ENCODE results near the gene EHMT1.

The EHMT1 gene

DNA sequence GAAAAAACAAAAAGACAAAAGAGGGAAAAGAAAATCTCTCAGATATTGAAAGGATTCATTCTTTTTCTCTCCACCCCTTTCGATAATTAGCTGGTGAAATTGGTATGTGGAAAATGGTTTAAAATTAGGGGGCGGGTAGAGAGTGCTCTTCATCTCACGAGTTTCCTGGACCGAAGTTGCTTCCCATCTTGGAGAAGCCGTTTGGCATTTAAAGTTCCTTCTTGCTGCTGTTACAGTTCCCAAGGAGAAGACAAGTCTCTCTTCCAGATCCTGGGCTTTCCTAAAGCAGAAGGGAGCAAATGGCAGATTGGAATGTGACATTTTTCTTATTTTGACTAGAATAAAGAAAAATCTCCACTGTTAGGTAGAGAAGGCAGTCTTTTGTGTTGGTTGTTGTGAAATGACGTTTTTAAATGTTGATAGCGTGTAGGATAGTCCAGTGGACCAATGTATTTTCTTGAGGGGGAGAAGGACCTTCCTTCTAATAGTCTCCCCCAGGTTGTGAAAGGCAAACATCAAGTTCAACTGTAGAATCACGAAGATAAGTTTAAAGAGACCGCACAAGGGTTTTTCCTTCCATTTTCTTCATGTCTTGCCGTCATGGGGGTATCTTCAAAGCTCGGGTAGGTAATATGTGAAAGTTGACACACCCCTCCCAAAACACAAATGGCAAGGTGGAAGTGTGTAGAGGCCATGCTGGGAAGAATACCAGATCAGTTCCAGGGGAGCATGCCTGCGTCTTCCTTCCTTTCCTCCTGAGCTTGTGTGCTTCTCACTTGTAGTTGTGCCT lies 77.5 kb downstream of the EHMT1 start:
- TF ChIP-seq ZNF274 (IDR thresholded peaks at IDR 0.05; ENCODE audit: low read depth, low read length), result no peak
- no peak for TF ChIP-seq YY1 (IDR thresholded peaks at IDR 0.05; ENCODE audit: insufficient read depth, insufficient read length)
- TF ChIP-seq SUZ12 (IDR thresholded peaks at IDR 0.05; ENCODE audit: extremely low read depth, insufficient read depth, insufficient read length), result no peak
- peaks cover 5% of the 10 kb centered on the region; the same call in 1 of the 2 replicates for H3K9me3 ChIP-seq (ENCODE audit: insufficient read depth, low read length)
- H3K4me1 ChIP-seq (ENCODE audit: insufficient read depth, insufficient read length), result peaks cover 16% of the 10 kb centered on the region
- no peak overlapping the region for H3K9ac ChIP-seq (ENCODE audit: insufficient read length, low read depth)
- no peak overlapping the region for H3K4me3 ChIP-seq (ENCODE audit: insufficient read length, low read depth)
- no peak for DNase-seq (ENCODE audit: low read depth, low spot score)
- H3K36me3 ChIP-seq (ENCODE audit: insufficient read depth, insufficient read length, low read length), result peaks cover 5% of the 10 kb centered on the region
- H3K27me3 ChIP-seq (ENCODE audit: insufficient read depth, insufficient read length), result no peaks in the 10 kb centered on the region

DNA sequence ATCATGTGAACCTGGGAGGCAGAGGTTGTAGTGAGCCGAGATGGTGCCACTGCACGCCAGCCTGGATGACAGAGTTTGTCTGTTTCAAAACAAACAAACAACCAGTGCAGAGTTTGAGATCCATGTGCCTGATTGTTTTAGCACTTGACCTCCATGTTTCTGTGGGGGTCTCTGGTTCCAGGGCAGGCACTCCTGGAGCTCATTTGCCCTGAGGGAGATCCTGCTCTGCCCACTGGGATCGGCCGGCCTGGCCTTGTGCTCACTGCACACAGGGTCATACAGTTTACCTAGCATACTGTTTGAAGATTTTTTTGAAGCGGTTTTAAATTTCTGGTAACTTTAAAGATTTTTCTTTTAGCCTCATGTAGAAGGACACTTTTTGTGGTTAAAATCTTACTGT lies 78.4 kb downstream of the EHMT1 start:
- no peak for DNase-seq (ENCODE audit: low read depth, low spot score)
- no peak overlapping the region for H3K9ac ChIP-seq (ENCODE audit: insufficient read length, low read depth)
- H3K36me3 ChIP-seq (ENCODE audit: insufficient read depth, insufficient read length, low read length), result peaks cover 5% of the 10 kb centered on the region
- H3K4me3 ChIP-seq (ENCODE audit: insufficient read length, low read depth), result no peak overlapping the region
- TF ChIP-seq ZNF274 (IDR thresholded peaks at IDR 0.05; ENCODE audit: low read depth, low read length) (no peak), YY1 (IDR thresholded peaks at IDR 0.05; ENCODE audit: insufficient read depth, insufficient read length) (no peak), SUZ12 (IDR thresholded peaks at IDR 0.05; ENCODE audit: extremely low read depth, insufficient read depth, insufficient read length) (no peak)
- no peaks in the 10 kb centered on the region for H3K27me3 ChIP-seq (ENCODE audit: insufficient read depth, insufficient read length)
- peaks cover 9% of the 10 kb centered on the region; the same call in 1 of the 2 replicates for H3K9me3 ChIP-seq (ENCODE audit: insufficient read depth, low read length)
- H3K4me1 ChIP-seq (ENCODE audit: insufficient read depth, insufficient read length), result peaks cover 16% of the 10 kb centered on the region

DNA sequence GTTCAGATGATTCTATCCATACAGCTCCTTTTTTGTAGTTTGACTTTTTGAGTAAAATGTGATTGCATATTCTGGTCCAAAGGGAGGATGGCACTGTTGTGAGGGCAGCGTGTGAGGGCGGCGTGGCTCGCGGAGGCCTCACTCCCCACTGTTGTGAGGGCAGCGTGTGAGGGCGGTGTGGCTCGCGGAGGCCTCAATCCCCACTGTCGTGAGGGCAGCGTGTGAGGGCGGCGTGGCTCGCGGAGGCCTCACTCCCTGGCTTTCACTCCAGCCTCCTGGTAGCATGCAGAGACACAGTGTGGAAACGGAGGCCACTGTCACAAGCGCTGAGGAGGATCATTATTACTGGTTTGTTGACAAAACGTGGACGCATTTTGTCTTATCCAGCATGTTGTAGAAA lies 79.0 kb downstream of the EHMT1 start:
- Histone ChIP-seq H3K9ac (ENCODE audit: insufficient read length, low read depth) (no peak overlapping the region), H3K27me3 (ENCODE audit: insufficient read depth, insufficient read length) (no peaks in the 10 kb centered on the region)
- no peak for TF ChIP-seq ZNF274 (IDR thresholded peaks at IDR 0.05; ENCODE audit: low read depth, low read length)
- TF ChIP-seq SUZ12 (IDR thresholded peaks at IDR 0.05; ENCODE audit: extremely low read depth, insufficient read depth, insufficient read length), result no peak
- no peak for TF ChIP-seq YY1 (IDR thresholded peaks at IDR 0.05; ENCODE audit: insufficient read depth, insufficient read length)

DNA sequence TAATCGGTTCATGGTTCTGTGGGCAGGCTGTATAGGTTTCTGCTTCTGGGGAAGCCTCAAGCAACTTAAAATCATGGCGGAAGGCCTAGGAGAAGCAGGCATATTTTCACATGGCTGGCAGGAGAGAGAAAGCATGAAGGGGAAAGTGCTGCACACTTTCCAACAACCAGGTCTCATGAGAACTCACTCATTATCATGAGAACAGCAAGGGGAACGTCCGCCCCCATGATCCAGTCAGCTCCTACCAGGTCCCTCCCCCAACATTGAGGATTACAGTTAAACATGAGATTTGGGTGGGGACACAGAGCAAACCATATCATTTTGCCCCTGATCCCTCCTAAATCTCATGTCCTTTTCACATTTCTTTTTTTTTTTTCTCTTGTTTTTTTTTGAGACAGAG lies 82.1 kb downstream of the EHMT1 start:
- TF ChIP-seq YY1 (IDR thresholded peaks at IDR 0.05; ENCODE audit: insufficient read depth, insufficient read length) (no peak), SUZ12 (IDR thresholded peaks at IDR 0.05; ENCODE audit: extremely low read depth, insufficient read depth, insufficient read length) (no peak), ZNF274 (IDR thresholded peaks at IDR 0.05; ENCODE audit: low read depth, low read length) (no peak)
- H3K36me3 ChIP-seq (ENCODE audit: insufficient read depth, insufficient read length, low read length), result peaks cover 12% of the 10 kb centered on the region
- H3K27me3 ChIP-seq (ENCODE audit: insufficient read depth, insufficient read length), result no peaks in the 10 kb centered on the region
- H3K4me3 ChIP-seq (ENCODE audit: insufficient read length, low read depth), result no peak overlapping the region
- H3K9me3 ChIP-seq (ENCODE audit: insufficient read depth, low read length), result peaks cover 25% of the 10 kb centered on the region
- DNase-seq (ENCODE audit: low read depth, low spot score), result no peak
- H3K4me1 ChIP-seq (ENCODE audit: insufficient read depth, insufficient read length), result peaks cover 8% of the 10 kb centered on the region
- H3K9ac ChIP-seq (ENCODE audit: insufficient read length, low read depth), result no peak overlapping the region

More for the DNA sequence above, 79.0 kb downstream of the EHMT1 start:
- Histone ChIP-seq H3K4me3 (ENCODE audit: insufficient read length, low read depth) (no peak overlapping the region), H3K36me3 (ENCODE audit: insufficient read depth, insufficient read length, low read length) (peaks cover 12% of the 10 kb centered on the region), H3K4me1 (ENCODE audit: insufficient read depth, insufficient read length) (peaks cover 13% of the 10 kb centered on the region), H3K9me3 (ENCODE audit: insufficient read depth, low read length) (peaks cover 15% of the 10 kb centered on the region)
- DNase-seq (ENCODE audit: low read depth, low spot score), result no peak

DNA sequence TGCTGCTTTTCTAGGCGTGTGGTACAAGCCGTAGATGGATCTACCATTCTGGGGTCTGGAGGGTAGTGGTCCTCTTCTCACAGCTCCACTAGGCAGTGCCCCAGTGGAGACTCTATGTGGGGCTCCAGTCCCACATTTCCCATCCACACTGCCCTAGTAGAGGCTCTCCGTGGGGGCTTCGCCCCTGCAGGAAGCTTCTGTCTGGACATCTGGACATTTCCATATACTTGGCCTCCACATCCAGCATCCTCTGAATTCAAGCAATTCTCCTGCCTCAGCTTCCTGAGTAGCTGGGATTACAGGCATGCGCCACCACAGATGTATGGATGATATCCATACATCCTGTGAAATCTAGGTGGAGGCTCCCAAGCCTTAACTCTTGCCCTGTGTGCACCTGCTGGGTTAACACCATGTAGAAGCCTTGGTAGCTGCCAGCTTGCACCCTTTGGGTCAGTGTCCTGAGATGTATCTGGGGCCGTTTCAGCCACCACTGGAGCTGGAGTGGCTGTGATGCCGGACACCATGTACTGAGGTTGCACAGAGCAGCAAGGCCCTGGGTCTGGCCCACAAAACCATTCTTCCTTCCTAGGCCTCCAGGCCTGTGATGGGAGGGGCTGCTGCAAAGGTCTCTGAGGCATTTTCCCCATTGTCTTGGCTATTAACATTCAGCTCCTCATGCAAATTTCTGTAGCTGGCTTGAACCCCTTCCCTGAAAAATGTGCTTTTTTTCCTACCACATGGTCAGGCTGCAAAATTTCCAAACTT lies 84.0 kb downstream of the EHMT1 start:
- H3K27me3 ChIP-seq (ENCODE audit: insufficient read depth, insufficient read length), result no peaks in the 10 kb centered on the region
- no peak for DNase-seq (ENCODE audit: low read depth, low spot score)
- no peak for TF ChIP-seq SUZ12 (IDR thresholded peaks at IDR 0.05; ENCODE audit: extremely low read depth, insufficient read depth, insufficient read length)
- TF ChIP-seq ZNF274 (IDR thresholded peaks at IDR 0.05; ENCODE audit: low read depth, low read length), result no peak
- no peak for TF ChIP-seq YY1 (IDR thresholded peaks at IDR 0.05; ENCODE audit: insufficient read depth, insufficient read length)

DNA sequence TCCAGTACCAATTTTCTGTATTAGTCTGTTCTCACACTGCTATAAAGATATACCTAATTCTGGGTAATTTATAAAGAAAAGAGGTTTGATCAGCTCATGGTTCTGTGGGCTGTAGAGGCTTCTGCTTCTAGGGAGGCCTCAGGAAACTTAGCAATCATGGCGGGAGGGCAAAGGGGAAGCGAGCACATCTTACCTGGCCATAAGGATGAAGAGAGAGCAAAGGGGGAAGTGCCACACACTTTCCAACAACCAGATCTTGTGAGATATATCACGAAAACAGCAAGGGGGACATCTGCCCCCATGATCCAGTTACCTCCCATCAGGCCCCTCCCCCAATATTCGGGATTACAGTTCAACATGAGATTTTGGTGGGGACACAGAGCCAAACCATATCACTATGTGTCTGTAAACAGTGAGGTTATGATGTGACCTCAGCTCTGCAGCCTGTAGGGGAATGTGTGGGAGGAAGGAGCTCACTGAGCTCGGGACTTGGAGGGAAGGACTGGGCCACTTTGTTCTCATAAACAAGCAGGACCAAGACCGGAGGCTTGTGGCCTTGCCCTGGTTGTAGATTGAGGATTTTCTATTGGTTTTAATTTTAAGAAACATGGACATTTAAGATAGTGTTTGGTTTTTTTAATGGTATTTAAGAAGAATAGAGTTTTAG lies 85.2 kb downstream of the EHMT1 start:
- peaks cover 10% of the 10 kb centered on the region for H3K4me1 ChIP-seq (ENCODE audit: insufficient read depth, insufficient read length)
- DNase-seq (ENCODE audit: low read depth, low spot score), result no peak
- TF ChIP-seq ZNF274 (IDR thresholded peaks at IDR 0.05; ENCODE audit: low read depth, low read length) (no peak), SUZ12 (IDR thresholded peaks at IDR 0.05; ENCODE audit: extremely low read depth, insufficient read depth, insufficient read length) (no peak), YY1 (IDR thresholded peaks at IDR 0.05; ENCODE audit: insufficient read depth, insufficient read length) (no peak)
- no peaks in the 10 kb centered on the region for H3K27me3 ChIP-seq (ENCODE audit: insufficient read depth, insufficient read length)
- peaks cover 15% of the 10 kb centered on the region for H3K36me3 ChIP-seq (ENCODE audit: insufficient read depth, insufficient read length, low read length)
- no peak overlapping the region for H3K4me3 ChIP-seq (ENCODE audit: insufficient read length, low read depth)
- H3K9ac ChIP-seq (ENCODE audit: insufficient read length, low read depth), result no peak overlapping the region
- peaks cover 25% of the 10 kb centered on the region for H3K9me3 ChIP-seq (ENCODE audit: insufficient read depth, low read length)

More for the DNA sequence above, 84.0 kb downstream of the EHMT1 start:
- H3K36me3 ChIP-seq (ENCODE audit: insufficient read depth, insufficient read length, low read length), result peaks cover 12% of the 10 kb centered on the region
- H3K9me3 ChIP-seq (ENCODE audit: insufficient read depth, low read length), result peaks cover 25% of the 10 kb centered on the region
- peaks cover 7% of the 10 kb centered on the region for H3K4me1 ChIP-seq (ENCODE audit: insufficient read depth, insufficient read length)
- H3K9ac ChIP-seq (ENCODE audit: insufficient read length, low read depth), result no peak overlapping the region
- H3K4me3 ChIP-seq (ENCODE audit: insufficient read length, low read depth), result no peak overlapping the region

Measured in NT2/D1 (cell line).